Right lobe of liver (tissue), 6 donors: ENCODE data around the gene SH3TC2. TPM values are rescaled to one million over a fixed set of nuclear protein-coding genes. Genes with fewer than 3 reads are reported as not detected.
A peak's percentile ranks its signal among the peaks of the same experiment; 100 is the strongest.

ENCODE experiments used
- ATAC-seq, 4 donors: fragments of 200-7000 bp; cut with Tn5 transposase; one replicate each; pipeline ENCODE4 v1.9.1; 2020; ENCODE audit warnings: mild to moderate bottlenecking in 4 of 4, moderate library complexity in 4 of 4
- DNase-seq, 3 donors: peaks; one replicate each; pipeline ENCODE4 v3.0.0-alpha.2; 2020
- H3K27ac ChIP-seq, 3 donors: fragments of 200-600 bp; one replicate each; pipeline ENCODE4 v1.8.0; 2022
- H3K27me3 ChIP-seq, 2 donors: fragments of 200-600 bp; one replicate each; pipeline ENCODE4 v1.8.0; 2022
- H3K36me3 ChIP-seq, 4 donors: fragments of 200-600 bp; sonication (generic) in 1 of 4; one replicate each; pipeline versions ENCODE4 v1.5.1 to v1.8.0; 2017 to 2022; ENCODE audit warnings: control low read depth in 1 of 4
- H3K4me1 ChIP-seq, 4 donors: fragments of 200-600 bp; sonication (generic) in 1 of 4; one replicate each; pipeline versions ENCODE4 v1.5.1 to v1.8.0; 2017 to 2022; ENCODE audit warnings: control low read depth in 1 of 4
- H3K4me3 ChIP-seq, 3 donors: fragments of 200-600 bp; one replicate each; pipeline ENCODE4 v1.8.0; 2022
- H3K9me3 ChIP-seq, 4 donors: fragments of 200-600 bp; sonication (generic) in 1 of 4; one replicate each; pipeline versions ENCODE4 v1.5.1 to v1.8.0; 2017 to 2022; ENCODE audit warnings: control low read depth in 1 of 4
- CTCF ChIP-seq, 4 donors: fragments of 200-600 bp in 3 of 4; fragments of 450-650 bp in 1 of 4; IDR thresholded peaks; one replicate each; pipeline versions ENCODE4 v1.5.1 to v1.8.0; 2016 to 2022; ENCODE audit warnings: antibody characterized with exemption in 4 of 4, mild to moderate bottlenecking in 2 of 4
- POLR2A ChIP-seq: fragments of 450-650 bp; IDR thresholded peaks from one replicate; pipeline ENCODE4 v1.6.1; 2017; ENCODE audit warnings: antibody characterized with exemption, mild to moderate bottlenecking
- WGBS: methylation state at CpG from one replicate; pipeline ENCODE4 v1.1.6; 2018; ENCODE audit warnings: low coverage, low lambda C conversion rate; ENCODE audit not compliant: insufficient coverage; ENCODE audit errors: missing lambda C conversion rate; 5-methylcytosine and 5-hydroxymethylcytosine counted together
- intact Hi-C, 2 donors: fragments of 100-400 bp; cut with DNase I; formaldehyde crosslinking; loops; one replicate each; pipeline versions ENCODE4 v1.11.2 to v1.14.1; 2022
- total RNA-seq, 6 experiments: library from RNA; depleted of rRNA in 2 of 6; stranded (reverse); fragments of >200 nt in 2 of 6; fragmentation: NEBNext Ultra II Directional in 3 of 6; extraction: Animal tissue kit (Norgen Biotek cat#: 25700) in 3 of 6; gene quantifications; one replicate each; pipeline versions ENCODE4 v1.1.0 to v1.2.4, GENCODE V29; 2016 to 2023
- donor health status: DM: no; HTN: yes; CAD: no.
- donor health status: DM: no; HTN: no; CAD: no.
- donor health status: DM: no; HTN: no; CAD: no.
- donor health status: DM: no; HTN: yes; CAD: no.
- donor health status: DM: no; HTN: yes; CAD: no.

Gene SH3TC2
- total RNA-seq, 6 experiments from 2014 or later = 0.06 to 0.88 (median 0.53) TPM

- intact Hi-C loops = no loop called here
- no peaks in the 10 kb centered on the region for H3K36me3 ChIP-seq
- TF ChIP-seq CTCF (IDR thresholded peaks at IDR 0.05) = no peak
- no peak for TF ChIP-seq POLR2A
- no peak overlapping the region for H3K4me3 ChIP-seq
- peaks cover 0 to 12% (median 5%) of the 10 kb centered on the region in 4 donors for H3K4me1 ChIP-seq
- DNase-seq = peak; percentile 46 to 80 (median 67)
- H3K27ac ChIP-seq = no peak overlapping the region
- no peaks in the 10 kb centered on the region for H3K27me3 ChIP-seq
- peak; percentile 64 to 82 (median 77) for ATAC-seq
- H3K9me3 ChIP-seq = no peaks in the 10 kb centered on the region
- 40% methylated on average over 2 of the region's 2 CpGs for WGBS
These were observed 92.6 kb downstream of the SH3TC2 start for GRCh38 chr5:148970228-148970627.

- Histone ChIP-seq H3K27me3 (no peaks in the 10 kb centered on the region), H3K4me3 (no peak overlapping the region), H3K27ac (no peak overlapping the region), H3K4me1 (peaks cover 0 to 12% (median 5%) of the 10 kb centered on the region in 4 donors), H3K36me3 (no peaks in the 10 kb centered on the region), H3K9me3 (no peaks in the 10 kb centered on the region)
- TF ChIP-seq POLR2A (no peak), CTCF (IDR thresholded peaks at IDR 0.05) (no peak)
- intact Hi-C loops = no loop called here
- no peak for ATAC-seq
- no peak for DNase-seq
- WGBS = 59% methylated on average over 3 of the region's 3 CpGs
These were observed 93.6 kb downstream of the SH3TC2 start for GRCh38 chr5:148969291-148969690.

- no peaks in the 10 kb centered on the region for H3K9me3 ChIP-seq
- no peaks in the 10 kb centered on the region for H3K36me3 ChIP-seq
- H3K27ac ChIP-seq = no peak overlapping the region
- peaks cover 0 to 12% (median 5%) of the 10 kb centered on the region in 4 donors for H3K4me1 ChIP-seq
- no peak for DNase-seq
- H3K27me3 ChIP-seq = no peaks in the 10 kb centered on the region
- ATAC-seq = peak in 1 of 4 donors; percentile 20
- 58% methylated on average over 1 of the region's 2 CpGs for WGBS
- no peak for TF ChIP-seq CTCF (IDR thresholded peaks at IDR 0.05)
- TF ChIP-seq POLR2A = no peak
- H3K4me3 ChIP-seq = no peak overlapping the region
- intact Hi-C loops = no loop called here
These were observed 94.6 kb downstream of the SH3TC2 start for GRCh38 chr5:148968311-148968710.

- peaks cover 0 to 12% (median 5%) of the 10 kb centered on the region in 4 donors for H3K4me1 ChIP-seq
- DNase-seq = peak in 2 of 3 donors; percentile 37 to 65
These were observed 95.1 kb downstream of the SH3TC2 start for GRCh38 chr5:148967783-148968182.

More at GRCh38 chr5:148967783-148968182, 95.1 kb downstream of the SH3TC2 start:
- WGBS = 9% methylated on average over 3 of the region's 4 CpGs
- peak; percentile 84 to 92 (median 88) for ATAC-seq
- Histone ChIP-seq H3K4me3 (no peak overlapping the region), H3K27me3 (no peaks in the 10 kb centered on the region), H3K9me3 (no peaks in the 10 kb centered on the region), H3K27ac (no peak overlapping the region), H3K36me3 (no peaks in the 10 kb centered on the region)
- intact Hi-C loops = no loop called here
- TF ChIP-seq POLR2A (peak; percentile 11), CTCF (IDR thresholded peaks at IDR 0.05) (no peak)
